Activated naive CD8-positive, alpha-beta T cell treated with anti-CD3 and anti-CD28 coated beads for 36 hours (primary cell): ENCODE data around the gene CMSS1. TPM values are rescaled to one million over a fixed set of nuclear protein-coding genes. Genes with fewer than 3 reads are reported as not detected.
"Not testable (repeated sequence)": the region's sequence is repeated elsewhere in the genome, so short reads cannot be mapped to it uniquely, and the experiment has no call there.

Experiments used
- DNase-seq: peaks from one replicate; pipeline ENCODE4 v3.0.0; 2021
- H3K27ac Mint-ChIP-seq: one replicate; pipeline ENCODE4 v1.8.0; 2022; ENCODE audit warnings: mild to moderate bottlenecking, moderate library complexity, mixed read lengths
- H3K27me3 Mint-ChIP-seq: one replicate; pipeline ENCODE4 v1.8.0; 2022; ENCODE audit warnings: mild to moderate bottlenecking, mixed read lengths
- H3K36me3 Mint-ChIP-seq: one replicate; pipeline ENCODE4 v1.8.0; 2021; ENCODE audit warnings: mild to moderate bottlenecking, mixed read lengths
- H3K4me1 Mint-ChIP-seq: one replicate; pipeline ENCODE4 v1.8.0; 2021; ENCODE audit warnings: mixed read lengths
- H3K4me3 Mint-ChIP-seq: one replicate; pipeline ENCODE4 v1.8.0; 2022; ENCODE audit warnings: mild to moderate bottlenecking, moderate library complexity, mixed read lengths
- H3K9me3 Mint-ChIP-seq: one replicate; pipeline ENCODE4 v1.8.0; 2022; ENCODE audit warnings: mixed read lengths
- total RNA-seq, 2 experiments: library from RNA; stranded (reverse); gene quantifications; one replicate each; pipeline ENCODE4 v1.2.3, GENCODE V29; 2021

CMSS1 gene
- total RNA-seq, 2 experiments from 2014 or later, result 121 to 122 TPM

DNA sequence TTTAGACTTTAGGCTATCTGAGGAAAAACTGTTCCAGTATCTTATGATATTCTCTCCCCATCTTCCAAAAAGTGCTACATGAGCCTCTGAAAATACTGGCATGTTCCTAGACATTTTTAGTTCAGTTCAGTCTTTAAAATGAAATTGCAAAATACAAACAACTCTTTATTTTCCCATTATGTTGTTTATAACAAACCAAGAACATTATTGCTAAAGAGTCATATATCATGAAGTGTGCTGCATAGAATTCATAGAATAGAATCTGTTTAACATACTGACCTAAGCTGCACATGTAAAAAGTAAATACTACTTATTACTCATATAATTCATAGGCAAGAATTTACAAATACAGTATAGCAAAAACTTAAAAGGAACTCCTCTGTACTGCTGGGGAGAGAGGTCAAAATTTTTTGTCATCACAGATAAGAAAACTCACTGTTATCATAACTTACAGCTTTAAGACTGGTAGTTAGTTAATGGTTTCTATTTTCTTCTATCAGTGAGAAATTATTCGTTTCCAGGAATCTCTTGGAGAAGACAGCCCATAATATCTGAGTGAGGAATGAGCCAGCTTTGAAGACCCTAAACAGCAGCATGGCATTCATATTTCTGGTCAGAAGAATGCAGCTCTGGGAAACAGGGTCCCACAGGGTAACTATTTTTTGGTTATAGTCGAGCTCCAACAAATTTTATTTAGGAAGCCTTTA, 264.5 kb downstream of the CMSS1 start:
- peaks cover 24% of the 10 kb centered on the region for H3K36me3 Mint-ChIP-seq
- no peak overlapping the region for H3K27ac Mint-ChIP-seq
- H3K4me3 Mint-ChIP-seq, result no peak overlapping the region
- DNase-seq, result no peak
- peaks cover 1% of the 10 kb centered on the region for H3K27me3 Mint-ChIP-seq
- peaks cover 15% of the 10 kb centered on the region for H3K4me1 Mint-ChIP-seq
- no peaks in the 10 kb centered on the region for H3K9me3 Mint-ChIP-seq

DNA sequence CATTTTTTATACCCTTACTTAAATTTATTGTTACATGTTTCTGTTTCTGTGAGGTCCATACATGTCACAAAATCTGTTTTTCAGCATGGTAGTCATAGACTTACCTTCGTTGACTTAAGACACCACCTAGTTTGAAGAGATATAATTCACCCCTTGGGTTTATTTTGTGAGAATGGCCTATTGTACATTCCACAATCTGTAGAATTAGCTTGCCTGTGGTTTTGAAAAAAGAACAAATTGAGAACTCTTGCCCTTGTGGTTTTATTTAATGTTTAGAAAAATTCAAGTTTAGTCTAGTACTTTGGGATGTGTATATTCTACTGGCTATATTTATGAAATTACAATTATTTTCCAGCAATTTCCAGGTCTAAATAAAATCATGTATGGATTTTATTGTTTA, 265.1 kb downstream of the CMSS1 start:
- H3K36me3 Mint-ChIP-seq, result peaks cover 24% of the 10 kb centered on the region
- H3K4me3 Mint-ChIP-seq, result no peak overlapping the region
- no peak for DNase-seq
- no peak overlapping the region for H3K27ac Mint-ChIP-seq
- H3K4me1 Mint-ChIP-seq, result peaks cover 18% of the 10 kb centered on the region
- H3K9me3 Mint-ChIP-seq, result no peaks in the 10 kb centered on the region
- peaks cover 3% of the 10 kb centered on the region for H3K27me3 Mint-ChIP-seq

DNA sequence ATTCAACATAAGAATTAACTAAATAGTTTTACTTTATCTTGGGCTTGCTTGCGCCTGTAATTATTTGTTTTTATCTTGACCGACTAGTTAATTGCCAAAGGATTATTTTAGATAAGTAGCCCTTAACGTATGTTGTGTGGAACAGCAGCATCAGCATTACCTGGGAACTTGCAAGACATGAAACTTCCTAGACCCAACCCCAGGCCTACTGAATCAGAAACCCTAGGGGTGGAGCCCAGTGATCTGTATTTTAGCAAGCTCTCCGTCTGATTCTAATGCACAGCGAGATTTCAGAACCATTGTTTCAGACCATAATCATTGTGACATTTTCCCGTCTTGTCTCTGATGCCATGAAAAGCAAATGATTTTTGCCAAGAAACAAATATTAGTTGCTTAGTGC, 265.5 kb downstream of the CMSS1 start:
- no peaks in the 10 kb centered on the region for H3K9me3 Mint-ChIP-seq
- no peak overlapping the region for H3K4me3 Mint-ChIP-seq
- peaks cover 3% of the 10 kb centered on the region for H3K27me3 Mint-ChIP-seq
- H3K27ac Mint-ChIP-seq, result no peak overlapping the region
- peaks cover 18% of the 10 kb centered on the region for H3K4me1 Mint-ChIP-seq
- DNase-seq, result no peak
- H3K36me3 Mint-ChIP-seq, result peaks cover 24% of the 10 kb centered on the region

DNA sequence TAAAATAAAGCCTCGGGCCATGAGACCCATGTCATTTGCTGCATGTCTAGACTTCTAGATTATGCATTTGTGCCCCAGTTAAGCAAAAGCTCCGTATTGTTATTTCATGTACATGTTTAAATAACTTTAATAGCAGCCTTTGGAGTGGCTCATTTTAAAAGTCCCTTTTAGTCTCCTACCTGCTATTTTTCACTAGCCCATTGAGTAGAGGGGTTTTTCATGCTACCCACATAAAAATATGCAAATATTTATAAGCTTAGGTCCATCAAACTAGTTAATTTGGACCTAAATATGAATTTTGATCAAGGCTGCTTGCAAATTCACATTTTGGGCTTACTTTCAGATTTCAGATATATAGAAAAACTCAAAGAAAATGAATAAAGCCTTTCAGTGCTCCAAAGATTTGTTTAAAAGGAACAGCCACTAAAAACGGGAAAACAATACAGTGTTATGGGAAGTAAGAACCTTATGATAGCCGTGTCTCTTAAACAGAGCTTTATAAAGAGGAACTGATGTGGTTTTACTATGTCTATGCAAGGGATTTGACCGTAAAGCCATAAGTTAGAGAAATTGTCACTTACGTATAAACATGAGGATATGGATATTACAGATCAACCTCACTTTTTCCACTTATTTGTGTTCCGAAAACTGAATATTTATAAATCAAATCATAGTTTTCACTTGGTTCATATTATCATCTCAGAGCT, 266.6 kb downstream of the CMSS1 start:
- no peak for DNase-seq
- peaks cover 23% of the 10 kb centered on the region for H3K36me3 Mint-ChIP-seq
- H3K9me3 Mint-ChIP-seq, result no peaks in the 10 kb centered on the region
- no peak overlapping the region for H3K27ac Mint-ChIP-seq
- peaks cover 3% of the 10 kb centered on the region for H3K27me3 Mint-ChIP-seq
- no peak overlapping the region for H3K4me3 Mint-ChIP-seq
- peaks cover 20% of the 10 kb centered on the region for H3K4me1 Mint-ChIP-seq

DNA sequence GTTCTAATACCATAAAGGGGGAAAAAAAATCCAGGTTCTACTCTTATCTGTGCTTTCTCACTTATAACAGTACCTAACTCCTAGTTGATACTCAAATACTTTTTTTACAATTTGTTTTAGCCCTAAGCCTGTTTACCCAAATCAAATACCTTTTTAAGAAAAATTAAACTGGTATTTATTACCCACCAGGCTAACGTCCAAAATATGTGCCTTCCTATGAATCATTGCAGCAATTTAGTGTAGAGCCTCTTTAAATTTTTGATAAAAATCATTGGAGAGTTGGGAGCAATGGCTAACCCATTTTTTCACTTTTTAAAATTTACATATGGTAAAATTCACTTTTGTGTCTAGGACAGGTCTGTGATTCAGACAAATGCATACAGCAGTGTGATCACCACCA, 268.7 kb downstream of the CMSS1 start:
- Mint-ChIP-seq H3K9me3 (no peaks in the 10 kb centered on the region), H3K27me3 (peaks cover 3% of the 10 kb centered on the region), H3K4me3 (no peak overlapping the region), H3K36me3 (peaks cover 22% of the 10 kb centered on the region), H3K4me1 (peaks cover 32% of the 10 kb centered on the region), H3K27ac (no peak overlapping the region)
- DNase-seq, result no peak

DNA sequence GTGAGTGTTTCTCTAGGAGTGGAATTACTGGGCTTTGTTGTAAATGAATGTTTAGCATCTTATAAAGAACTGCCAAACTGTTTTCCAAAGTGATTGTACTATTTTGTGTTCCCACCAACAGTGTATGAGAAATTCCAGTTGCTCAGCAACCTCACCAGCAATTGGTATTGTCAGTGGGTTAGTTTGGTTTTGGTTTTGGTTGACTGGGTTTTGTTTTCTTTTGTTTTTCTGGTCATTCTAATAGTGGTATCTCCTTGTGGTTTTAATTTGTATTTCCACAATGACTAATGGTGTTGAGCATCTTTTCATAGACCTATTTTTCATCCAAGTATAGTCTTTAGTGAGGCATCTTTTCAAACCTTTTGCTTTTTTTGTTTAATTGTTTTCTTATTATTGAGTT, 269.5 kb downstream of the CMSS1 start:
- DNase-seq, result no peak
- Mint-ChIP-seq H3K27me3 (peaks cover 3% of the 10 kb centered on the region), H3K36me3 (peaks cover 21% of the 10 kb centered on the region), H3K27ac (peak overlapping the region; percentile 81), H3K4me1 (peaks cover 32% of the 10 kb centered on the region), H3K4me3 (no peak overlapping the region), H3K9me3 (no peaks in the 10 kb centered on the region)

DNA sequence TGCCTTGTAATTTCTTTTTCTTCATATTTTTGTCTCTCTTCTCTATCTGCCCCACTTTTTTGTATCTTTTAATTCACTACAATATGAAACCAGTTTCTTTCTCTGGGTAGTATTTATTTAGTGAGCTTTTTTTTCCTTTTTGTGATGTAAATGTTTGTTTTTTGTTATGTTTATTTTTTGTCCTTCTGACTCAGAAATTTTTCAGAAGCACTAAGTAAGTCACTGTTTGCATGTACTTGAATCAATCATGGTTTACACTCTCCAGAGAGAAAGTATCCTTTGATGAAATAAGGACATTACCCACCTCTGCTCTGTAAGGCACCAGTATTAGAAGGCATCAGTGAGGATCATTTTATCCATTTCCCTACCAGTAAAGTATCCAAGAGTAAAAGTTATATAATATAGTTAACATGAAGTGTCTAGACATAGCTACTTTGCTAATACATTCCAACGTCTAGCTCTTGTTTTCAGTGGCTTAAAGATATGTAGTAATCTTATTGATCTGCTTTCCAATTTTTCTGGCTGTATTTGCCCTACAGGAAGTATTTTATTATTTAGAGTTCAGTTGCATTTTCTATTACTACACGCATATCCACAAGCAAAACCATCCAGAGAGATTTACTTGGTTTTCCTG, 271.2 kb downstream of the CMSS1 start:
- Mint-ChIP-seq H3K4me3 (no peak overlapping the region), H3K27ac (no peak overlapping the region), H3K27me3 (peaks cover 3% of the 10 kb centered on the region), H3K36me3 (peaks cover 19% of the 10 kb centered on the region), H3K9me3 (no peaks in the 10 kb centered on the region), H3K4me1 (peaks cover 30% of the 10 kb centered on the region)
- DNase-seq, result no peak

DNA sequence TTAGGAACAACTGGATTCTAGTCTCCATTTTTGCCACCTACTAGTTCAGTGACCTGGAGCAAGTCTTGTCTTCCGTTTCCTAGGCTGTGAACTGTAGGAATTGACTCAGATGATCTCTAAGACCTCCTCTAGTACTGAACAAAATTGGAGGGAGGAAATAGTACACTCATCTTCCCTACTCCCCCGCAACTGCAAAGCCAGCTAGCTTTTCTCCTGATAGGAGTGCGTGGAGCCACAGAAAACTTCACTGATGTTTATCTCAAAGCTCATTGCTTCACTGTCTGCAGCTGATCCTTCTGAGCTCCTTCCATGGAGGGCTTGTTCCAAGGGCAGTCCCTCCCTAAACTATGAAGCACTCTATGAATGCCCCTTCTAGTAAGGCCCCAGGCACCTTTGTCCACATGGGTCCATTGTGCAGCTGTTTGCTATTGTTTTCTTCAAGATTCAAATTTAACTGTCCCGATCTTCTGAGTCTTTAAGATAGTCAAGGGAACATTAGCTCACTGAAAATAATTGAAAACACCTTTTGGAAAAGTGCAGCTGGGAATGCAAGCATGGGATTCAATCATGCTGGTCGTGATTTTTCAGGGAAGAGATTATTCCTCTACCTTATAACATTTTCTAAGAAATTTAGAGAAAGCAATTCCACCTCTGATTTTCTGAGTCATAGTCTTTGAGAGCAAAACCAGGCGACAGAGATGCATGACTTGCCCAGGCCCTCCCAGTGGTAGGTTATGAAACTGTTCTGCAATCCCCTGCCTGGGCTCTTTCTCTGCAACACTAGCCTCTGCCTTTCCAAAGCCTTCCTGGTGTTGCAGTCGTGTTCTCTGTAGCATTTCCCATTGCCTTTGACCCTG, 272.4 kb downstream of the CMSS1 start:
- H3K9me3 Mint-ChIP-seq, result no peaks in the 10 kb centered on the region
- peak; percentile 34 for DNase-seq
- H3K36me3 Mint-ChIP-seq, result peaks cover 19% of the 10 kb centered on the region
- H3K27me3 Mint-ChIP-seq, result peaks cover 3% of the 10 kb centered on the region
- peaks cover 29% of the 10 kb centered on the region for H3K4me1 Mint-ChIP-seq
- H3K27ac Mint-ChIP-seq, result no peak overlapping the region
- H3K4me3 Mint-ChIP-seq, result no peak overlapping the region

DNA sequence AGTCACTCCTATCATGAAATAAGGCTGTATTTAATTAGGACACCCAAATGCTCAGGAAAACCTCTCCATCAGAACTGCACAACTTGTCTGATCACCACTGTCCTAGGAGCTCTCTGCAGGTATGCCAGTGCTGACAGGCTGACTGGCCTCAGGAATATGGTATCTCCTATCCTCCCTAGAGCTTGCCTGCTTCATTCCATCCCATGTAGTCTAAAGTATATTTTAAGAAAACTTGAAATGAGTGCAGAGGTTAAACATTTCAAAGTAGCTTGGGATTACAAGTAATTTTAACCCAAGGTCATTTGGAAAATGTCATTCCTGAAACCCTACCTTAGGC, 273.0 kb downstream of the CMSS1 start:
- Mint-ChIP-seq H3K36me3 (peaks cover 19% of the 10 kb centered on the region), H3K4me1 (peaks cover 30% of the 10 kb centered on the region), H3K4me3 (no peak overlapping the region), H3K9me3 (no peaks in the 10 kb centered on the region), H3K27me3 (peaks cover 3% of the 10 kb centered on the region), H3K27ac (no peak overlapping the region)
- no peak for DNase-seq

DNA sequence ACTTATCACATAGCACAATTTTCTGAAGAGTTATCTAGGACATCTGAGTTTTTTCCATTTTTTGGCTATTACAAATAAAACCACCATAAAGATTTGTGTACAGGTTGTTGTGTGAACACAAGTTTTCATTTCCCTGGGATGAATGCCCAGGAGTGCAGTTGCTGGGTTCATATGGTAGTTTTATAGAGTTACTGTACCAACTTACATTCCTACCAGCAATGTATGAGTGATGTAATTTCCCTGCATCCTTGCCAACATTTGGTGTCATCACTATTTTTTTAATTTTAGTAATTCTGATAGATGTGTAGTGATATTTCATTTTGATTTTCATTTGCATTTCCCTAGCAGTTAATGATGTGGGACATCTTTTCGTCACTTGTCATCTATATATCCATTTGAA, 276.2 kb downstream of the CMSS1 start:
- Mint-ChIP-seq H3K4me3 (no peak overlapping the region), H3K27ac (no peak overlapping the region), H3K27me3 (no peaks in the 10 kb centered on the region), H3K4me1 (peaks cover 18% of the 10 kb centered on the region), H3K9me3 (no peaks in the 10 kb centered on the region), H3K36me3 (peaks cover 15% of the 10 kb centered on the region)
- DNase-seq, result no peak

DNA sequence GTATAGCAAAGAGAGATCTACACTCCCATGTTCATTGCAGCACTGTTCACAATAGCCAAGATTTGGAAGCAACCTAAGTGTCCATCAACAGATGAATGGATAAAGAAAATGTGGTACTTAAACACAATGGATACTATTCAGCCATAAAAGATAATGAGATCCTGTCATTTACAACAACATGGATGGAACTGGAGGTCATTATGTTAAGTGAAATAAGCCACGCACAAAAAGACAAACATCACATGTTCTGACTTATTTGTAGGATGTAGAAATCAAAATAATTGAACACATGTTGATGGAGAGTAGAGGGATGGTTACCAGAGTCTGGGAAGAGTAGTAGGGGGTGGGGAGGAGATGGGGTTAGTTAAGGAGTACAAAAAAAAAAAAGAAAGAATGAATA, 278.6 kb downstream of the CMSS1 start:
- not testable (repeated sequence) for H3K4me1 Mint-ChIP-seq, H3K9me3 Mint-ChIP-seq, H3K4me3 Mint-ChIP-seq, H3K27me3 Mint-ChIP-seq, H3K27ac Mint-ChIP-seq, DNase-seq
- H3K36me3 Mint-ChIP-seq, result peaks cover 23% of the 10 kb centered on the region

DNA sequence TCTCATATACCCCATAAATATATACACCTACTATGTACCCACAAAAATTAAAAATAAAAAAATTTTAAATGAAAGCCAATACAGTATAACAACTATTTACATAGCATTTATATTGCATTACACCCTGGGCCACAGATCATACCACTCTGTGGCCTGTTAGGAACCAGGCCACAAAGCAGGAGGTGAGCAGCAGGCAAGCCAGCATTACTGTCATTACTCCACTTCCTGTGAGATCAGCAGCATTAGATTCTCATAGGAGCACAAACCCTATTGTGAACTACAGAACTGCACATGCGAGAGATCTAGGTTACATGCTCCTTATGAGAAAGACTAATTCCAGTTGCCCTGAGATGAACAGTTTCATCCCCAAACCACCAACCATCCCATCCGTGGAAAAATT, 279.2 kb downstream of the CMSS1 start:
- H3K4me3 Mint-ChIP-seq, result no peak overlapping the region
- no peak overlapping the region for H3K27ac Mint-ChIP-seq
- H3K36me3 Mint-ChIP-seq, result peaks cover 24% of the 10 kb centered on the region
- H3K4me1 Mint-ChIP-seq, result peaks cover 6% of the 10 kb centered on the region
- no peaks in the 10 kb centered on the region for H3K27me3 Mint-ChIP-seq
- no peaks in the 10 kb centered on the region for H3K9me3 Mint-ChIP-seq
- DNase-seq, result no peak

DNA sequence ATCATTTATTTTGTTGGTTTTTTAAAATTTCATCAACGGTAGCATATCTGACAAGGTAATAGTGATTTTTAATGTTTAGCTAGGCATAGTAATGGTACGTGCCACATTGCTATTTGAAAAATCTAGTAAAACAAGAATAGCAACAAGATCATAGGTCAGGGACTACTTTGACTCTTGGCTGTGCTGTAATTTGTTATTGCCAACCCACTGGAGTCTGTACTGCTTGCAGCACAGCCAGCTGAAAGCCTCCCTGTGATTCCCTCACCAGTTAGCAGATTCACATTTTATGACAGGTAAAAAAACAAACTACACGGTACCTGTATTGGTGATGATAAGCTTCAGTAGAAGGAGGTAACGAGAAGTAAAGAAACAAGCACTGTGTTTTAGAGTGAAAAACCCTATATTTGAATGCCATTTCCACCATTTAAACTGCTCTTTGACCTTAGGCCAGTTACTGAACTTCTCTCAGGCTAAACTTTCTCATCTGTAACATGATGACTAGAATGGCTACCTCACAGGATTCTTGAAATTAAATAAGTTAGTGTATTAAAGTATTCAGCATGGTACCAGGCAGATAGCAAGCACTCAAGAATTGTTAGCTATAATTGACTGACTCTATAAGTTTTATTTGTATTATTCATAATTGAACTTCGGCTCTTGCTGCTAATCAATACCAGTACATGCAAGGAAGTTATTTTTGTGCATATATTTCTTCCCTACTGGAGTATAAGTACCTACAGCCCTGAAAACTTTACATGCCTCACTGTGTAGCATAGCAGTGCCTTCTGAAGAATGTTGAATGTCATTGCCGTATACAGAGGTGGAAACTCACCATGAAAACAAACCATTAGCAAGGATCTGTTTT, 280.5 kb downstream of the CMSS1 start:
- Mint-ChIP-seq H3K4me3 (no peak overlapping the region), H3K27ac (no peak overlapping the region), H3K27me3 (no peaks in the 10 kb centered on the region), H3K9me3 (no peaks in the 10 kb centered on the region), H3K36me3 (peaks cover 32% of the 10 kb centered on the region), H3K4me1 (peaks cover 8% of the 10 kb centered on the region)
- no peak for DNase-seq

DNA sequence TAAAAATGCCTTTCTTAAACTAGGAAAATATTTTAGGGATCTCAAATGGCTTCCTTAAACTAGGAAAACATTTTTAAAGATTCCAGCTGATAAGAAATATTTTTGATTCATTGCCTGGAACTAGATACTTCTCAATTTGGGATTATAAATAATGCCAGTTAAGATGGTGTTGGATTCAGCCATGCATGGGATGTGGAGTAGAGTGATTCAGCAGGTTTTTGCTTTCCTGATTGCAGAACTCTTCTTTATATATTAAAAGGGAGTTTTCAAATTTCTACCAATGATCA, 281.1 kb downstream of the CMSS1 start:
- H3K4me1 Mint-ChIP-seq, result peaks cover 10% of the 10 kb centered on the region

More for the DNA sequence above, 281.1 kb downstream of the CMSS1 start:
- H3K4me3 Mint-ChIP-seq, result no peak overlapping the region
- H3K36me3 Mint-ChIP-seq, result peaks cover 38% of the 10 kb centered on the region
- no peak overlapping the region for H3K27ac Mint-ChIP-seq
- no peak for DNase-seq
- H3K27me3 Mint-ChIP-seq, result no peaks in the 10 kb centered on the region
- H3K9me3 Mint-ChIP-seq, result no peaks in the 10 kb centered on the region
